IMR-90 (cell line): ENCODE data around the gene IFNG. TPM values are rescaled to one million over a fixed set of nuclear protein-coding genes. Genes with fewer than 3 reads are reported as not detected.

ENCODE experiments used
- ATAC-seq: fragments of 200-7000 bp; cut with Tn5 transposase; 2 replicates; pipeline ENCODE4 v1.9.1; 2020; ENCODE audit warnings: low read depth, mild to moderate bottlenecking, moderate library complexity
- BruUV-seq: library from RNA; stranded (reverse); fragments of 400-500 nt; replicated peaks from 2 replicates; lab custom pipeline; 2021; lab: Mats Ljungman, UMichigan
- CTCF ChIA-PET: fragments of 300-600 bp; formaldehyde crosslinking; extraction: SDS; loops from one replicate; lab custom pipeline; 2021; ENCODE audit warnings: antibody characterized with exemption; lab: Yijun Ruan, JAX
- POLR2A ChIA-PET: fragments of 300-600 bp; sonication (Branson Sonifier 250); formaldehyde crosslinking; loops from one replicate; lab custom pipeline; 2022; ENCODE audit warnings: antibody characterized with exemption; ENCODE audit not compliant: unreplicated experiment; lab: Charles Lee
- DNase-seq: peaks from one replicate; pipeline ENCODE4 v3.0.0; 2013
- H2AFZ ChIP-seq: replicated peaks from 2 replicates; pipeline ENCODE3; 2013; ENCODE audit warnings: low read length, mild to moderate bottlenecking; ENCODE audit not compliant: poor library complexity
- H2AK5ac ChIP-seq: 2 replicates; pipeline ENCODE4 v1.6.1; 2013; ENCODE audit warnings: low read depth, low read length, inconsistent platforms
- H2AK9ac ChIP-seq: replicated peaks from 2 replicates; pipeline ENCODE3; 2013; ENCODE audit warnings: mild to moderate bottlenecking, low read depth, low read length, moderate library complexity; ENCODE audit not compliant: poor library complexity
- H2BK120ac ChIP-seq: 2 replicates; pipeline ENCODE4 v1.6.1; 2013; ENCODE audit warnings: low read depth, low read length, inconsistent platforms
- H2BK15ac ChIP-seq: 3 replicates; pipeline ENCODE4 v1.6.1; 2013; ENCODE audit warnings: low read depth, low read length, inconsistent platforms
- H2BK20ac ChIP-seq: 2 replicates; pipeline ENCODE4 v1.6.1; 2013; ENCODE audit warnings: low read depth, mild to moderate bottlenecking, inconsistent platforms, low read length, moderate library complexity
- H2BK5ac ChIP-seq: 2 replicates; pipeline ENCODE4 v1.6.1; 2013; ENCODE audit warnings: mild to moderate bottlenecking, low read depth, low read length, inconsistent platforms; ENCODE audit not compliant: poor library complexity, severe bottlenecking
- H3K14ac ChIP-seq: replicated peaks from 2 replicates; pipeline ENCODE4 v1.6.1; 2013; ENCODE audit warnings: low read depth, low read length, inconsistent platforms
- H3K18ac ChIP-seq: 2 replicates; pipeline ENCODE4 v1.6.1; 2013; ENCODE audit warnings: low read depth, low read length, control low read depth
- H3K23ac ChIP-seq: 2 replicates; pipeline ENCODE4 v1.6.1; 2013; ENCODE audit warnings: low read depth, low read length, inconsistent platforms
- H3K27ac ChIP-seq: 2 replicates; pipeline ENCODE4 v1.5.1; 2013; ENCODE audit warnings: mild to moderate bottlenecking, control low read depth, low read length; ENCODE audit not compliant: insufficient read depth
- H3K27me3 ChIP-seq: 2 replicates; pipeline ENCODE4 v1.6.1; 2013; ENCODE audit warnings: low read length; ENCODE audit not compliant: control insufficient read depth, insufficient read depth
- H3K36me3 ChIP-seq: 2 replicates; pipeline ENCODE4 v1.6.1; 2013; ENCODE audit warnings: low read length, mixed read lengths; ENCODE audit not compliant: control insufficient read depth, insufficient read depth
- H3K4ac ChIP-seq: 2 replicates; pipeline ENCODE4 v1.6.1; 2013; ENCODE audit warnings: low read depth, low read length, inconsistent platforms
- H3K4me1 ChIP-seq: 2 replicates; pipeline ENCODE4 v1.6.1; 2013; ENCODE audit warnings: low read length, mixed read lengths; ENCODE audit not compliant: control insufficient read depth, insufficient read depth
- H3K4me2 ChIP-seq: 2 replicates; pipeline ENCODE4 v1.6.1; 2013; ENCODE audit warnings: low read depth, mild to moderate bottlenecking, control low read depth, low read length, moderate library complexity
- H3K4me3 ChIP-seq: 2 replicates; pipeline ENCODE4 v1.5.1; 2013; ENCODE audit warnings: low read depth, mild to moderate bottlenecking, control low read depth, low read length, moderate library complexity; ENCODE audit not compliant: insufficient read depth
- H3K56ac ChIP-seq: 2 replicates; pipeline ENCODE4 v1.6.1; 2013; ENCODE audit warnings: low read length, inconsistent platforms; ENCODE audit not compliant: insufficient read depth; ENCODE audit errors: extremely low read depth
- H3K79me1 ChIP-seq, 2 experiments: 2 replicates each; pipeline ENCODE4 v1.6.1; 2013; ENCODE audit warnings: low read length in 2 of 2, inconsistent platforms in 1 of 2, low read depth in 1 of 2
- H3K9ac ChIP-seq: 2 replicates; pipeline ENCODE4 v1.6.1; 2013; ENCODE audit warnings: low read depth, low read length, control low read depth
- H3K9me1 ChIP-seq: 2 replicates; pipeline ENCODE4 v1.6.1; 2013; ENCODE audit warnings: low read length, inconsistent platforms; ENCODE audit not compliant: insufficient read depth
- H3K9me3 ChIP-seq: 2 replicates; pipeline ENCODE4 v1.6.1; 2013; ENCODE audit warnings: low read length; ENCODE audit not compliant: control insufficient read depth, insufficient read depth
- H4K20me1 ChIP-seq: 2 replicates; pipeline ENCODE4 v1.6.1; 2013; ENCODE audit warnings: low read length, inconsistent platforms; ENCODE audit not compliant: insufficient read depth
- H4K5ac ChIP-seq: 2 replicates; pipeline ENCODE4 v1.6.1; 2013; ENCODE audit warnings: mild to moderate bottlenecking, low read depth, low read length, control low read depth
- H4K8ac ChIP-seq, 2 experiments: 2 replicates each; pipeline ENCODE4 v1.6.1; 2013; ENCODE audit warnings: low read depth in 2 of 2, low read length in 2 of 2, control low read depth in 1 of 2, inconsistent platforms in 1 of 2
- H4K91ac ChIP-seq: 2 replicates; pipeline ENCODE4 v1.6.1; 2013; ENCODE audit warnings: low read depth, low read length, inconsistent platforms; ENCODE audit not compliant: insufficient read depth
- CEBPB ChIP-seq: IDR thresholded peaks from 2 replicates; pipeline ENCODE4 v1.6.1; 2012; ENCODE audit warnings: low read depth, low read length, improper control_type of control experiment
- CHD1 ChIP-seq: IDR thresholded peaks from 2 replicates; pipeline ENCODE4 v1.6.1; 2012; ENCODE audit warnings: low read depth, low read length, improper control_type of control experiment
- ELK1 ChIP-seq: fragments of 150-350 bp; IDR thresholded peaks from 2 replicates; pipeline ENCODE4 v1.6.1; 2016; ENCODE audit warnings: low read depth, mild to moderate bottlenecking, low read length, moderate library complexity, borderline replicate concordance
- MAFK ChIP-seq: IDR thresholded peaks from 2 replicates; pipeline ENCODE4 v1.6.1; 2012; ENCODE audit warnings: low read depth, low read length, improper control_type of control experiment
- MAZ ChIP-seq: IDR thresholded peaks from 2 replicates; pipeline ENCODE4 v1.6.1; 2012; ENCODE audit warnings: low read depth, mild to moderate bottlenecking, low read length, improper control_type of control experiment, moderate library complexity, borderline replicate concordance
- RCOR1 ChIP-seq: IDR thresholded peaks from 2 replicates; pipeline ENCODE4 v1.6.1; 2012; ENCODE audit warnings: mild to moderate bottlenecking, low read length, improper control_type of control experiment; ENCODE audit not compliant: insufficient replicate concordance
- RFX5 ChIP-seq: IDR thresholded peaks from 2 replicates; pipeline ENCODE4 v1.8.0; 2012; ENCODE audit warnings: low read depth, mild to moderate bottlenecking, low read length, moderate library complexity
- WGBS, 2 experiments: methylation state at CpG; one replicate each; pipeline versions ENCODE4 v1.1.5 to v1.1.7; 2013; ENCODE audit warnings: missing lambda C conversion rate in 2 of 2; ENCODE audit not compliant: insufficient read length in 1 of 2; ENCODE audit errors: extremely low coverage in 2 of 2; 5-methylcytosine and 5-hydroxymethylcytosine counted together
- dilution Hi-C: fragments of 300-500 bp; cut with HindIII; formaldehyde crosslinking; loops from one replicate; pipeline ENCODE4 v1.14.3; 2018; ENCODE audit warnings: low sequenced_read_pairs; ENCODE audit not compliant: unreplicated experiment
- in situ Hi-C: fragments of 300-500 bp; cut with MboI; formaldehyde crosslinking; loops from 3 replicates; pipeline ENCODE4 v1.14.3; 2019; ENCODE audit warnings: low sequenced_read_pairs, inconsistent platforms, mixed read lengths
- intact Hi-C: fragments of 100-400 bp; cut with micrococcal nuclease; formaldehyde crosslinking; loops from 2 replicates; pipeline ENCODE4 v1.10.0; 2022
- polyA plus RNA-seq, 3 experiments: library from polyadenylated mRNA; depleted of rRNA; stranded (reverse); fragments of >200 nt; gene quantifications; 2 replicates each; pipeline ENCODE4 v1.2.3, GENCODE V29; 2012; ENCODE audit warnings: low replicate concordance in 1 of 3
- total RNA-seq: library from RNA; depleted of rRNA; stranded (reverse); fragments of >200 nt; gene quantifications from 2 replicates; pipeline ENCODE4 v1.2.3, GENCODE V29; 2012

Gene IFNG
- total and polyA plus RNA-seq, 2 of the 4 experiments (the other 2 are of a cell fraction), result not detected

DNA sequence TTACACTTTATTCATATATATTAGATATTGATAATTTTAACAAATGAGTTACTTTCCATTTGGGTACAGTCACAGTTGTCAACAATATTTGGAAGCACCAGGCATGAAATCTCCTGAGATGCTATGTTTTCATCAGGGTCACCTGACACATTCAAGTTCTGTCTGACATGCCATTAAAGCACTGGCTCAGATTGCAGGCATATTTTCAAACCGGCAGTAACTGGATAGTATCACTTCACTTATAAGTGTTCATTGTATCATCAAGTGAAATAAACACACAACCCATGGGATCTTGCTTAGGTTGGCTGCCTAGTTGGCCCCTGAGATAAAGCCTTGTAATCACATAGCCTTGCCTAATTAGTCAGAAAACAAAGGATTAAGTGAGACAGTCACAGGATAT lies 4.8 kb downstream of the IFNG start:
- no peak overlapping the region for H4K8ac ChIP-seq
- H4K20me1 ChIP-seq, result no peaks in the 10 kb centered on the region
- no peak overlapping the region for H4K5ac ChIP-seq
- no peak overlapping the region for H3K27ac ChIP-seq
- no peaks in the 10 kb centered on the region; the same call in 1 of the 2 replicates for H3K27me3 ChIP-seq
- H4K91ac ChIP-seq, result no peak overlapping the region
- no peaks in the 10 kb centered on the region for H3K9me3 ChIP-seq
- no peak overlapping the region for H2BK20ac ChIP-seq
- no peak overlapping the region for H3K56ac ChIP-seq
- H3K4ac ChIP-seq, result no peak overlapping the region
- no peak overlapping the region for H2AK9ac ChIP-seq
- intact Hi-C loops (no loop called here), in situ Hi-C loops (no loop called here), dilution Hi-C loops (no loop called here)
- ATAC-seq (no peak), DNase-seq (no peak)
- CTCF ChIA-PET, result interaction anchor here (0.8 kb wide), 1 partner anchor 14 kb away, joined by 3 read pairs; no protein-coding TSS in a partner anchor
- no peak overlapping the region for H3K9ac ChIP-seq
- no peak overlapping the region for H2BK5ac ChIP-seq
- no peak overlapping the region for H3K23ac ChIP-seq
- H2BK120ac ChIP-seq, result no peak overlapping the region
- no peaks in the 10 kb centered on the region for H3K79me1 ChIP-seq
- H3K4me1 ChIP-seq, result no peaks in the 10 kb centered on the region
- no peaks in the 10 kb centered on the region for H3K9me1 ChIP-seq
- H3K36me3 ChIP-seq, result no peaks in the 10 kb centered on the region
- H3K4me2 ChIP-seq, result no peak overlapping the region
- no TSS peak for BruUV-seq
- H2AFZ ChIP-seq, result no peak overlapping the region
- POLR2A ChIA-PET, result no interaction called here
- WGBS, 2 experiments, result no CpG with 5 or more reads among the region's 1 CpG
- no peak overlapping the region for H3K18ac ChIP-seq
- no peak overlapping the region for H2BK15ac ChIP-seq
- no peak overlapping the region for H2AK5ac ChIP-seq
- H3K14ac ChIP-seq, result no peak overlapping the region
- H3K4me3 ChIP-seq, result no peak overlapping the region
- no peak for TF ChIP-seq CEBPB
- no peak for TF ChIP-seq MAFK
- no peak for TF ChIP-seq RFX5
- no peak for TF ChIP-seq ELK1
- TF ChIP-seq RCOR1, result no peak
- TF ChIP-seq CHD1, result no peak
- no peak for TF ChIP-seq MAZ
